Thoracic aorta (tissue), 2 donors: ENCODE results near the gene CNTNAP2. TPM values are rescaled to one million over a fixed set of nuclear protein-coding genes. Genes with fewer than 3 reads are reported as not detected.

Experiments used
- ATAC-seq: fragments of 150-250 bp; one replicate; pipeline ENCODE4 v1.8.0; 2017; ENCODE audit warnings: low read depth; ENCODE audit not compliant: insufficient number of reproducible peaks, low FRiP score
- DNase-seq: peaks from one replicate; pipeline ENCODE4 v3.0.0-alpha.2; 2020; ENCODE audit warnings: low spot score
- H3K27ac ChIP-seq, 2 donors: fragments of 200-600 bp; sonication (generic); 1 replicate in 1 of 2; 2 replicates in 1 of 2; pipeline ENCODE4 v1.5.1; 2016; ENCODE audit warnings: mild to moderate bottlenecking in 2 of 2, moderate library complexity in 2 of 2
- H3K27me3 ChIP-seq: fragments of 200-600 bp; sonication (generic); replicated peaks from 2 replicates; pipeline ENCODE4 v1.6.0; 2016; ENCODE audit warnings: mild to moderate bottlenecking; ENCODE audit not compliant: insufficient read depth
- H3K36me3 ChIP-seq: fragments of 200-600 bp; sonication (generic); one replicate; pipeline ENCODE4 v1.5.1; 2016
- H3K4me1 ChIP-seq, 2 donors: fragments of 200-600 bp; sonication (generic); 1 replicate in 1 of 2; 2 replicates in 1 of 2; pipeline versions ENCODE4 v1.5.1 to v1.6.0; 2016; ENCODE audit warnings: low read depth in 2 of 2, mild to moderate bottlenecking in 1 of 2; ENCODE audit not compliant: control insufficient read depth in 1 of 2
- H3K4me3 ChIP-seq: fragments of 200-600 bp; sonication (generic); 2 replicates; pipeline ENCODE4 v1.5.1; 2016; ENCODE audit warnings: mild to moderate bottlenecking
- H3K9me3 ChIP-seq: fragments of 200-600 bp; sonication (generic); 2 replicates; pipeline ENCODE4 v1.5.1; 2016
- CTCF ChIP-seq: fragments of 200-600 bp; sonication (generic); IDR thresholded peaks from one replicate; pipeline ENCODE4 v1.5.1; 2019; ENCODE audit warnings: antibody characterized with exemption
- total RNA-seq, 2 donors: library from RNA; depleted of rRNA; stranded (reverse); fragments of >200 nt; gene quantifications; one replicate each; pipeline versions ENCODE4 v1.1.0 to v1.2.3, GENCODE V29; 2016

The CNTNAP2 gene
- total RNA-seq, 2 donors from 2014 or later = not detected

GRCh38 chr7:146208492-146208891 lies 91.9 kb downstream of the CNTNAP2 start:
- no peaks in the 10 kb centered on the region for H3K9me3 ChIP-seq
- no peaks in the 10 kb centered on the region for H3K27me3 ChIP-seq
- H3K36me3 ChIP-seq = no peaks in the 10 kb centered on the region
- H3K27ac ChIP-seq = no peak overlapping the region
- ATAC-seq (no peak), DNase-seq (no peak)
- no peak for TF ChIP-seq CTCF
- H3K4me3 ChIP-seq = no peak overlapping the region
- no peaks in the 10 kb centered on the region for H3K4me1 ChIP-seq

GRCh38 chr7:146214842-146215241 lies 98.2 kb downstream of the CNTNAP2 start:
- no peaks in the 10 kb centered on the region for H3K9me3 ChIP-seq
- DNase-seq (no peak), ATAC-seq (no peak)
- H3K27me3 ChIP-seq = no peaks in the 10 kb centered on the region
- no peaks in the 10 kb centered on the region for H3K4me1 ChIP-seq
- no peaks in the 10 kb centered on the region for H3K36me3 ChIP-seq
- no peak overlapping the region for H3K4me3 ChIP-seq
- no peak for TF ChIP-seq CTCF
- no peak overlapping the region for H3K27ac ChIP-seq

- no peak for DNase-seq
- H3K4me1 ChIP-seq = no peaks in the 10 kb centered on the region
- H3K27ac ChIP-seq = no peak overlapping the region
- no peaks in the 10 kb centered on the region for H3K27me3 ChIP-seq
- ATAC-seq = no peak
- no peak for TF ChIP-seq CTCF
- H3K36me3 ChIP-seq = no peaks in the 10 kb centered on the region
- H3K4me3 ChIP-seq = no peak overlapping the region
- no peaks in the 10 kb centered on the region for H3K9me3 ChIP-seq
Observed at GRCh38 chr7:146216396-146217041, 99.9 kb downstream of the CNTNAP2 start.

GRCh38 chr7:146223851-146224250 lies 107.2 kb downstream of the CNTNAP2 start:
- no peaks in the 10 kb centered on the region for H3K27me3 ChIP-seq
- H3K27ac ChIP-seq = no peak overlapping the region
- H3K9me3 ChIP-seq = no peaks in the 10 kb centered on the region
- no peaks in the 10 kb centered on the region for H3K36me3 ChIP-seq
- ATAC-seq (no peak), DNase-seq (no peak)
- H3K4me1 ChIP-seq = no peaks in the 10 kb centered on the region
- TF ChIP-seq CTCF = no peak
- no peak overlapping the region for H3K4me3 ChIP-seq

GRCh38 chr7:146232604-146233003 lies 116.0 kb downstream of the CNTNAP2 start:
- ATAC-seq (no peak), DNase-seq (no peak)
- TF ChIP-seq CTCF = no peak
- no peaks in the 10 kb centered on the region for H3K36me3 ChIP-seq
- no peak overlapping the region for H3K4me3 ChIP-seq
- no peaks in the 10 kb centered on the region for H3K4me1 ChIP-seq
- no peaks in the 10 kb centered on the region for H3K9me3 ChIP-seq
- H3K27ac ChIP-seq = no peak overlapping the region
- H3K27me3 ChIP-seq = no peaks in the 10 kb centered on the region
